ENCODE results near the gene SNUPN.

DNA sequence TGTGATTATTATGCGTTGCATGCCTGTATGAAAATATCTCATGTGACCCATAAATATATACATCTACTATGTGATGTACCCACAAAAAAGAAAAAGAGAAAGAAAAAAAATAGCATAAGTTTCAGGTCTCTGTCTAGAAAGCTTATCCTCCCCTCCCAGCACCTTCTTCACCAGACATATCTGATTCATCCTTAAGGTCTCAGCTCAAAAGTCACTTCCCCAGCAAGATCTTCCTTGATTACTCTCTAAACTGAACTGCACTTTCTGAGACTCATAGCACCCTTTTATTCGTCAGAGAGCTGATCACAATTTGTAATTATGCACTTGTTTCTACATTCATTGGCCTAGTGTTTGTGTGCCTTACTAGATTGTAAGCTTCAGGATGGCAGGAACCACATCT lies 35.3 kb downstream of the SNUPN start:
- no peak for TF ChIP-seq EZH2 (IDR thresholded peaks at IDR 0.05; ENCODE audit: borderline replicate concordance, insufficient read depth, low read depth, low read length, poor library complexity, severe bottlenecking)
- TF ChIP-seq, protein P1, sequence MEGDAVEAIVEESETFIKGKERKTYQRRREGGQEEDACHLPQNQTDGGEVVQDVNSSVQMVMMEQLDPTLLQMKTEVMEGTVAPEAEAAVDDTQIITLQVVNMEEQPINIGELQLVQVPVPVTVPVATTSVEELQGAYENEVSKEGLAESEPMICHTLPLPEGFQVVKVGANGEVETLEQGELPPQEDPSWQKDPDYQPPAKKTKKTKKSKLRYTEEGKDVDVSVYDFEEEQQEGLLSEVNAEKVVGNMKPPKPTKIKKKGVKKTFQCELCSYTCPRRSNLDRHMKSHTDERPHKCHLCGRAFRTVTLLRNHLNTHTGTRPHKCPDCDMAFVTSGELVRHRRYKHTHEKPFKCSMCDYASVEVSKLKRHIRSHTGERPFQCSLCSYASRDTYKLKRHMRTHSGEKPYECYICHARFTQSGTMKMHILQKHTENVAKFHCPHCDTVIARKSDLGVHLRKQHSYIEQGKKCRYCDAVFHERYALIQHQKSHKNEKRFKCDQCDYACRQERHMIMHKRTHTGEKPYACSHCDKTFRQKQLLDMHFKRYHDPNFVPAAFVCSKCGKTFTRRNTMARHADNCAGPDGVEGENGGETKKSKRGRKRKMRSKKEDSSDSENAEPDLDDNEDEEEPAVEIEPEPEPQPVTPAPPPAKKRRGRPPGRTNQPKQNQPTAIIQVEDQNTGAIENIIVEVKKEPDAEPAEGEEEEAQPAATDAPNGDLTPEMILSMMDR (IDR thresholded peaks at IDR 0.05) = no peak
